Left lung (tissue), 10 donors: Measurements from ENCODE around the gene ABCB10. TPM values are rescaled to one million over a fixed set of nuclear protein-coding genes. Genes with fewer than 3 reads are reported as not detected.

Experiments used
- ATAC-seq: fragments of 200-7000 bp; cut with Tn5 transposase; one replicate; pipeline ENCODE4 v1.9.1; 2020; ENCODE audit warnings: moderate library complexity
- DNase-seq, 4 donors: peaks; one replicate each; pipeline ENCODE4 v3.0.0-alpha.2; 2013 to 2020
- H3K27ac ChIP-seq, 2 donors: fragments of 200-600 bp; sonication (generic) in 1 of 2; one replicate each; pipeline versions ENCODE4 v1.5.0 to v1.8.0; 2020 to 2021
- H3K27me3 ChIP-seq, 2 donors: fragments of 200-600 bp; sonication (generic) in 1 of 2; one replicate each; pipeline versions ENCODE4 v1.5.0 to v1.8.0; 2020 to 2021
- H3K36me3 ChIP-seq, 2 donors: fragments of 200-600 bp; sonication (generic) in 1 of 2; one replicate each; pipeline versions ENCODE4 v1.5.0 to v1.8.0; 2020 to 2021
- H3K4me1 ChIP-seq, 2 donors: fragments of 200-600 bp; one replicate each; pipeline ENCODE4 v1.8.0; 2021
- H3K4me3 ChIP-seq, 2 donors: fragments of 200-600 bp; sonication (generic) in 1 of 2; one replicate each; pipeline versions ENCODE4 v1.5.0 to v1.8.0; 2020 to 2021; ENCODE audit warnings: mild to moderate bottlenecking in 1 of 2
- H3K9me3 ChIP-seq, 2 donors: fragments of 200-600 bp; sonication (generic) in 1 of 2; one replicate each; pipeline versions ENCODE4 v1.5.0 to v1.8.0; 2020 to 2021
- intact Hi-C, 2 donors: fragments of 100-400 bp; cut with DNase I; formaldehyde crosslinking; loops; one replicate each; pipeline versions ENCODE4 v1.11.2 to v1.14.2; 2022
- polyA plus RNA-seq, 6 donors: library from polyadenylated mRNA; unstranded; fragments of 120-200 nt; gene quantifications; one replicate each; pipeline ENCODE4 v1.2.1, GENCODE V29; 2013; ENCODE audit not compliant: insufficient read length in 6 of 6
- total RNA-seq, 2 donors: library from RNA; stranded (reverse); fragmentation: NEBNext Ultra II Directional; extraction: Animal tissue kit (Norgen Biotek cat#: 25700); gene quantifications; one replicate each; pipeline ENCODE4 v1.2.1, GENCODE V29; 2021
- TF ChIP-seq, protein P1 (sequence below), 2 donors: fragments of 200-600 bp; sonication (generic) in 1 of 2; IDR thresholded peaks; one replicate each; pipeline versions ENCODE4 v1.5.0 to v1.8.0; 2021; ENCODE audit warnings: antibody characterized with exemption in 2 of 2
- donor health status: DM: no; HTN: yes; CAD: no.
- donor health status: DM: no; HTN: no; CAD: no.

Gene ABCB10
- total and polyA plus RNA-seq, 8 donors: 16.4 to 25.6 (median 20.1) TPM

DNA sequence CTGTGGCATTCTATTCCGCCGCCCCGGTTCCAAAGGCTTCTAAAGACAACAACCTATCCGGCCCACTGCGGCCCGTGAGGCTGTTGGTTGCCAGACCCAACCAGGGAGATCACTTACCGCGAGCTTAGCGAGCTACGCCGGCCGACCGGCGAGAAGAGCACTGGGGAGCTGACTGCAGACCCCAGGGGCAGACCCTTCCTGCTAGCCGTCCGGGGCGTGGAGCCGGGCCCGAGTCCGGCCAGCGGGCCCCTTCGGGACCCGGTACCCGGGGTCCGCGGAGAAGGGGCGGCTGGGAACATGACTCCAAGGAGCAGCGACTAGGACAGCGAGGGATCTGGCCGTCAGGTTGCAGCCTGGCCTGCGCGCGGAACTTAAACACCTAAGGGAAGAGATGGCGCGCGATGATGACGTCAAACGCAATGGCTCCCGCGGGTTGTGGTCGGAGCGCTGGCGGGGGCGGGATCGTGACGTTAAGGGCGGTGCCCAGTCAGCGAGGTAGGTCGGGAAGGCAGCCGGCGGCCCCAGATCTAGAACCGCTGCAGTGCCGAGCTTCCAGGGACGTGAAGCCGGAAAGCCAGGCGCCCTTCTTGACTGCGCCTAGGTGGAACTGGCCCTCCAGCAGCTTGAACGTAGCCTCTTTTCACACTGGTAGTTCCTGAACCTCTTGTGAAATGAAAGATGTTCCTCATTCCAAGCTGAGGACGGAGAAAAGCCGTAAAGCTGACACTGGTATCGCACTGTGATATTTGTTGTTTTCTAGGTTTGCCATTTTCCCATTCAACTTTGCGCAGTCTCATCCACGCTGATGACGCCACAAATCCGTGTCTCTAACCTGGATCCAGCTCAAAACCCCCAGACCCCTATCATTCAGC lies 50.3 kb downstream of the ABCB10 start, which contains the start of gene NUP133:
Gene NUP133, minus strand, starts transcription at position 391 of the 872 bp plus-strand sequence. Its CDS starts 92 bp downstream, at position 299.
- ATAC-seq (peak; percentile 98), DNase-seq (peak; percentile 99 to 100 (median 99))
- H3K27ac ChIP-seq: peak within 1 kb of the TSS; percentile 91 to 96
- peaks cover 0 to 11% of the 10 kb centered on the region in 2 donors for H3K36me3 ChIP-seq
- no peaks in the 10 kb centered on the region for H3K27me3 ChIP-seq
- H3K9me3 ChIP-seq: no peaks in the 10 kb centered on the region
- peaks cover 6 to 24% of the 10 kb centered on the region in 2 donors for H3K4me1 ChIP-seq
- intact Hi-C loops: no loop called here
- H3K4me3 ChIP-seq: peak within 1 kb of the TSS; percentile 75 to 95
- TF ChIP-seq, protein P1, sequence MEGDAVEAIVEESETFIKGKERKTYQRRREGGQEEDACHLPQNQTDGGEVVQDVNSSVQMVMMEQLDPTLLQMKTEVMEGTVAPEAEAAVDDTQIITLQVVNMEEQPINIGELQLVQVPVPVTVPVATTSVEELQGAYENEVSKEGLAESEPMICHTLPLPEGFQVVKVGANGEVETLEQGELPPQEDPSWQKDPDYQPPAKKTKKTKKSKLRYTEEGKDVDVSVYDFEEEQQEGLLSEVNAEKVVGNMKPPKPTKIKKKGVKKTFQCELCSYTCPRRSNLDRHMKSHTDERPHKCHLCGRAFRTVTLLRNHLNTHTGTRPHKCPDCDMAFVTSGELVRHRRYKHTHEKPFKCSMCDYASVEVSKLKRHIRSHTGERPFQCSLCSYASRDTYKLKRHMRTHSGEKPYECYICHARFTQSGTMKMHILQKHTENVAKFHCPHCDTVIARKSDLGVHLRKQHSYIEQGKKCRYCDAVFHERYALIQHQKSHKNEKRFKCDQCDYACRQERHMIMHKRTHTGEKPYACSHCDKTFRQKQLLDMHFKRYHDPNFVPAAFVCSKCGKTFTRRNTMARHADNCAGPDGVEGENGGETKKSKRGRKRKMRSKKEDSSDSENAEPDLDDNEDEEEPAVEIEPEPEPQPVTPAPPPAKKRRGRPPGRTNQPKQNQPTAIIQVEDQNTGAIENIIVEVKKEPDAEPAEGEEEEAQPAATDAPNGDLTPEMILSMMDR (IDR thresholded peaks at IDR 0.05): no peak

DNA sequence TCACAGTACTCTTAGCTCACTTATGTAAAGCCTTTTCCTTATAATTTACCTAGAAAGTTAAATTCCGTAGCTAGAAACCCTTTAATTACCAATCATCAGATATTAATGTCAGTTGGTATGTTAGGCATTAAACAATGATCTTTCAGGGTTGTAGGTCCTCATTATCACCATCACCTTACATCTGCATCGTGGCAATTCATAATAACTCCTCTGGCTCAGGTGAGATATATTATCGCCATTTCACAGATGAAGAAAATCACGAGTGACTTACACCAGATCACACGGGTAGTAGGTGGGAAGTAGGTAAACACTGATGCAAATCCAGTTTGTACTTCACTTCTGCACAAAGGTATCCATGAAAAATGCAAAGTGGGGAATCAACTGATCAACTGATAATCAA lies 51.0 kb downstream of the ABCB10 start:
- intact Hi-C loops: no loop called here
- ATAC-seq (peak; percentile 1), DNase-seq (peak in 1 of 4 donors; percentile 3)
- Histone ChIP-seq H3K27me3 (no peaks in the 10 kb centered on the region), H3K4me1 (peaks cover 6 to 24% of the 10 kb centered on the region in 2 donors), H3K36me3 (peaks cover 0 to 16% of the 10 kb centered on the region in 2 donors), H3K4me3 (peak overlapping the region; percentile 75 to 95), H3K27ac (peak overlapping the region; percentile 91 to 96), H3K9me3 (no peaks in the 10 kb centered on the region)
- TF ChIP-seq, protein P1 (IDR thresholded peaks at IDR 0.05): no peak

DNA sequence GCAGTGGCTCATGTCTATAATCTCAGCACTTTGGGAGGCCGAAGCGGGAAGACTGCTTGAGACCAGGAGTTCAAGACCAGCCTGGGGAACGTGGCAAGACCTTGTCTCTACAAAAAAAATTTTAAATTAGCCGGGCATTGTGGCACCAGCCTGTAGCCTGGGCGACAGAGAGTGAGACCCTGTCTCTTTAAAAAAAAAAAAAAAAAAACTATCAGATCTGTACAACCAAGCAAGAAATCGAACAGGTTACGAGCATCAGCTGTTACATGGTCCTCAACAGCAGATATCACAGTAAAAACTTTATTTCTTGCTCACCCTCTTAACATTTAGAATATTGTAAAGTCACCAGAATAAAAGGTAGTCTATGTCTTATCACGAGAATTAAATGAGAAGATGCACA lies 51.9 kb downstream of the ABCB10 start:
- Histone ChIP-seq H3K27me3 (no peaks in the 10 kb centered on the region), H3K36me3 (peaks cover 0 to 19% of the 10 kb centered on the region in 2 donors), H3K4me3 (no peak overlapping the region), H3K27ac (no peak overlapping the region), H3K4me1 (peaks cover 6 to 24% of the 10 kb centered on the region in 2 donors), H3K9me3 (no peaks in the 10 kb centered on the region)
- TF ChIP-seq, protein P1 (IDR thresholded peaks at IDR 0.05): no peak
- DNase-seq: no peak
- ATAC-seq: no peak
- intact Hi-C loops: no loop called here

DNA sequence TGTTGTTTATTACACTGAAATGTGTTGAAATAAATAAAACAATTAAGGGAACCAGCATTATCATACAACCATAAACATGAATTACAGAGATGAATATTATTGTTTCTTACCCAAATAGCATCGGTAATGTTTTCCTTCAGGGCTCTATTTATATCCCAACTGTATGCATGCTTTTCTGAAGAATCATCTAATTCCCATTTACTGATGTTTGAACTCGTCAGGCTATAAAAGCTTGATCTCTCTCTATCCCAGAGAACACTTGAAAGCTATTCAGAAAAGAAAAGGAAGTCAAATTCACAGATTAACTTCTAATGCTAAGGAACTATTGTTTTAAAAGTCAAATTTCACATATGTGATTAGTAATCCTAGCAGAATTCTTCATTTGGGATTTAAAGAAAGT lies 62.7 kb downstream of the ABCB10 start:
- TF ChIP-seq, protein P1 (IDR thresholded peaks at IDR 0.05): no peak
- Histone ChIP-seq H3K9me3 (no peaks in the 10 kb centered on the region), H3K4me1 (no peaks in the 10 kb centered on the region), H3K4me3 (no peak overlapping the region), H3K36me3 (peaks cover 0 to 100% of the 10 kb centered on the region in 2 donors), H3K27ac (no peak overlapping the region), H3K27me3 (no peaks in the 10 kb centered on the region)
- intact Hi-C loops: no loop called here
- no peak for DNase-seq
- no peak for ATAC-seq

DNA sequence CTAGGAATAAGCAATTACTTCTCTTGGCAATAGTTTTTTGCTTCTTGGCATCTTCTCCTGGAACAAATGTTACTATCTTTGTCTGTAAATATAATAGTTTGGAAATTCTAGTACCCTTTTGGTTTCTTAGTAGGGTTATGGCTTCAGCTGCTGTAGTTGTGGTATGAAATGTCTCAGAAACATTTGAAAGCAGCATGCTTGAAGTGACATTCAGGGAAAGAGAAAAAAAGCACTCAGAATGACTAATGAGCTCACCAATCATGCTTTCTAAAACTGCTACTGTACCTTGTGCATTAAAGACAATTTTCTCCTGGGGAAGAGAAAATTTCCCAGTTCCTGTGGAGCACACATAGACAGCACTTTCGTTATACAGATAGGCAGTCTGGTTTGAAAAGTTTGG lies 71.3 kb downstream of the ABCB10 start:
- DNase-seq: no peak
- intact Hi-C loops: no loop called here
- Histone ChIP-seq H3K27ac (no peak overlapping the region), H3K27me3 (no peaks in the 10 kb centered on the region), H3K4me3 (no peak overlapping the region), H3K4me1 (no peaks in the 10 kb centered on the region), H3K9me3 (no peaks in the 10 kb centered on the region), H3K36me3 (peaks cover 0 to 97% of the 10 kb centered on the region in 2 donors)
- TF ChIP-seq, protein P1 (IDR thresholded peaks at IDR 0.05): no peak
- ATAC-seq: no peak
